ENCODE measurements around the gene CD300A.

- TF ChIP-seq CTCF (IDR thresholded peaks at IDR 0.05) (no peak), POLR2A (IDR thresholded peaks at IDR 0.05) (no peak)
Observed at GRCh38 chr17:74432424-74432690, 34.1 kb upstream of the CD300A start.
